CD4-positive, alpha-beta T cell treated with Interleukin-15 for 4 hours (primary cell): ENCODE measurements around the gene PPP4C.
"Not testable (repeated sequence)": the region's sequence is repeated elsewhere in the genome, so short reads cannot be mapped to it uniquely, and the experiment has no call there.

ENCODE experiments used
- DNase-seq: peaks from one replicate; pipeline ENCODE4 v3.0.0-alpha.2; 2020; ENCODE audit warnings: low spot score

Gene PPP4C

DNA sequence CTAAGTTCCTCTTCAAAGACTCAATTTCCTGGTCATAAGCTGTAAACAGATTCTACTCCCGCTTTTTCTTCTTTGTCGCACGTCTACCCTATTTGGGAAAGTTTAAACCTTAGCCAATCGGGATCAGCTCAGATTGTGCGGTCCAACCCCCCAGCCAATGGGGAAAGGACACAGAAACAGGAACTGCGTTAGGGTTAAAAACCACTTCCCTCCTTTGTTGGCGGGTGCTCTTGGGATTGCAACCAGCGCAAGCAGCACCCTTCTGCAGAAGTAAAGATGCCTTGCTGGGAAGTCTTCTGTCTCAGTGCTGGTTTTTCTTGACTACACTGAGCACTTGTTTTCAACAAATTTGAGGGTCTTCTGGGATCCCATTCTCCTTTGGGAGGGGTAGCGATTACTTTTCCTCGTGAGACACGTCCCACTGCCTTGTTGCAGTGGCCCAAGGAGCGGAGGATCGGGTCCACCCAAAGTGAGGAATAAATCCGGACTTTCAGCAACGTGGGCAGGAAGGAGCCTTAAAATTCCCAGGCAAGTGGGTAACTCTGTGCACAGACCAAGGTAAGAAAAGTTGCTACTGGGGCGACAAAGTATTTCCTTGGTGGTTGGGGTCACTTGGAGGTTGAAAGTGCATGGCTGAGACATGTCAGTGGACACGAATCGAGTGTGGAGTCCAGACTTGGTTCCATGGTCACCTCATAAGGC lies 21.2 kb downstream of the PPP4C start:
- DNase-seq: no peak

GRCh38 chr16:30104090-30104489 lies 28.3 kb downstream of the PPP4C start:
- no peak for DNase-seq

GRCh38 chr16:30104492-30104891 lies 28.7 kb downstream of the PPP4C start:
- no peak for DNase-seq

DNA sequence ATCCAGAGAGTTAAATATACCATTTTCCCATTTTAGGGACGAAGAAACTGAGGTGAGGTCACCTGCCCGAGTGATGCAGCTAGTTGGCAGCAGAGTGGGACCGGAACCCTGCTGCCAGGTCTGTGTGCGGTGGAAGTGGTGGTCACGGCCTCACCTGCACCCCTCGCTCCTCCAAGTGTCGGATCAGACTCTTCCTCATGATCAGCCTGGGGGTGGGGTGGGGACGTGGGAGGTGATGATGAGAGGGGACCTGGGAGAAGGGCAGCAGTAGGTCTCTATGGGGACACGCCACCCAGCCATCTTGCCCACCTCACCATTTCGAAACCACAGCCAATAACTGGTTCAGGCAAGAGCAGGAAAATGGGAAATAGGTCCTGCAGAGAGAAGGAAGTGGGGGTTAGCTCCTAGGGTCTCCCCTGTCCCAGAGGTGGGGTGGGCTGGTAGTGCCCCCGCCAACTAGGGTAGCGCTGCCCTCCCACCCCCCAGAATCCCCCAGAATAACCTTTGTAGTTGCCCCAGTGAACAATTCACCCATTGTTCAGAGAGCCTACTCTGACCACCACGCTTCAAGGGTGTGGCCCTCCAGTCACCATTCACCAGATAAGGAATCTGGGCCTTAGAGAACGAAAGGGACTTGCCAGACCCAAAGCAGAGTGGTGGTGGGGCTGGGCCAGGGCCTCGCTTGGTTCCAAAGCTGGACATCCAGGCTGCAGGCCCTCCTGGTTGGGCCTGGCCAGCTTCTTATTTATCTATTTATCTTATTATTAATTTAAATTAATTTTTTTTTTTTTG lies 32.5 kb downstream of the PPP4C start:
- DNase-seq: no peak

- no peak for DNase-seq
Observed at GRCh38 chr16:30110661-30111060, 34.9 kb downstream of the PPP4C start.

DNA sequence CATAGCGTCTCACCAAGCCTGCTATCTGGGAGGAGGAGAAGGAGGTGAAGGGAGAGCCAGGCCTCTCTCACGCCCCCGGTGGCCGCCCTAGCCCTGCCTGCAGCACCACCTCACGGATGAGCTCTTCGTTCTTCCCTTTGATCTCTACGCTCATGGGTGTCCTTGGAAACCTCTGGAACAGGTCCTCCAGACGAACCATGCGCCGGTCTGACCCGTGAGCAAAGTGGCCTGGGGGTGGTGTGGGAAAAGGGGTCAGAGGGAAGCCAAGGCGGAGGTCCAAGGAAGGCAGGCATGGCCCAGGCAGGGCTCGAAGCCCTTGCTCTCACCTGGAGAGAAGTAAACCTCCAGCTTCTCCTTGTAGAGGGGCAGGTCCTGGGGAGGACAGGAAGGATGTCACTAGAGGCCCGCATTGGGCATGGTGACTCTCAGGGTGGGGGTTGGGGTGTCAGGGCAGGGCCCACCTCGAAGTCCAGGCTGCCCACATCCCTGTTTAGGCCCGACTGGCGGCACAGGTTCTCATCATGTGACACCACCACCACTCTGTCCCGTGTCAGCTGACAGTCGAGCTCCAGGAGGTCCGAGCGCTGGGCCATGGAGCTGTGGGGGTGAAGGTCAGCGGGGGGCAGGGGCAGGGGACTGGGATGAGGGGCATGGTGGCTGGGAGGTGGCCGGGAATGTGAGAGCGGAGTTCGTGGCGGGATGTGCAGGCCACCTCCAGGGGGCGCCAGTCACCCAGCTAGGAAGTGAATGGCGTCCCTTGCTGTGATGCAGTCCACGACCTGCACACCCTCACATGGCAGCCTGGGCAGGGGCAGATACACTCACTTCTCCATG lies 36.6 kb downstream of the PPP4C start:
- DNase-seq: peak; percentile 49

GRCh38 chr16:30113031-30113710 lies 37.4 kb downstream of the PPP4C start, which contains the start of gene GDPD3:
Gene GDPD3 (minus strand): TSS chr16:30113537. CDS start chr16:30113478, 59 bp downstream.
- no peak for DNase-seq

- DNase-seq: no peak
Observed at GRCh38 chr16:30113711-30114333, 38.0 kb downstream of the PPP4C start.

DNA sequence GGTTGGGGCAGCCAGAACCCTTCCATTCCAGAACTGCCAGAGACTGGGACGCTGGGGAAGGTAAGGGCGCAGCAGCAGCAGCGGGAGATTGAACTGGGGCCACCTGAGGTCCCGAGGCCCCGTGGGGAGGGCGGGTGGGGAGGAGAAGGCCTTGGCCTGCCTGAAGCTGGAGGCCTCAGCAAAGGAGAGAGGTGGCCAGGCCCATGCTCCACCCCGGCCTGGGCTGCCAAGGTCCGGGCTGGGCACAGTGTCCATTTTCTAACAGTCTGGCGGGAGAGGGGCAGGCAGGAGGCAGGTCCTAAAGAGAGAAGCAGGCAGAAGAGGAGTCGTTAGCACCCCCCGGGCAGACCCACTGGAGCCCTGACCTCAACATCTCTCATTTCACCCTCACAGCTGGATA lies 38.6 kb downstream of the PPP4C start:
- DNase-seq: no peak

DNA sequence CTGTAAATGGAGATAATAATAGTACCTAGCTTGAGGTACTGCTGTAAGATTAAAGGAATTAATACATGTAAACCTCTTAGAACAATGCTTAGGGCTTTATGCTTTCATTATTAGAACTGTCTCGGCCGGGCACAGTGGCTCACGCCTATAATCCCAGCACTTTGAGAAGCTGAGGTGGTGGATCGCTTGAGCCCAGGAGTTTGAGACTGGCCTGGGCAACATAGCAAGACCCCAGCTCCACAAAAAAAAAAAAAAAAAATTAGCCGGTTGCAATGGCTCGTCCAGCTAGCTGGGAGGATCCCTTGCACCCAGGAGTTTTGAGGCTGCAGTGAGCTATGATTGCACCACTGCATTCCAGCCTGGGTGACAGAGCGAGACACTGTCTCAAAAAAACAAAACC lies 39.0 kb downstream of the PPP4C start:
- not testable (repeated sequence) for DNase-seq

DNA sequence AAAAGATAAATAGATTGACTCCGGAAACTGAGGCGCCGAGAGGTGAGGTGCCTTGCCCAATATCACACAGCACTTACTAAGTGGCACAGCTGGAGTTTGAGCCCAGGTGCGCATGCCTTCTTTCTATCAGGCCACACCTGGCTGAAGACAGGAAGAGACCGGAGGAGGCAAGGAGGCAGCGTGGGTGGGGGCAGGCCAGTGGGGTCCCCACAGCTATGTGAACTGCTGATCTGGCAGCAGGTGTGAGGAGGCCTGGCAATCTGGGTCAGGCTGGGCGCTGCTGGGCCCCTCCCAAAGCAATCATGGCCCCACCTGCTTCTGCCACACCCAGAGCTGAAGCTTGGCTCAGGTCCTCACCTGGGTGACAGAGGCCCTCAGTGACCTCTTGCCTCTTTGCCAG lies 39.4 kb downstream of the PPP4C start:
- DNase-seq: peak; percentile 45

GRCh38 chr16:30116291-30117207 lies 40.8 kb downstream of the PPP4C start:
- DNase-seq: no peak

DNA sequence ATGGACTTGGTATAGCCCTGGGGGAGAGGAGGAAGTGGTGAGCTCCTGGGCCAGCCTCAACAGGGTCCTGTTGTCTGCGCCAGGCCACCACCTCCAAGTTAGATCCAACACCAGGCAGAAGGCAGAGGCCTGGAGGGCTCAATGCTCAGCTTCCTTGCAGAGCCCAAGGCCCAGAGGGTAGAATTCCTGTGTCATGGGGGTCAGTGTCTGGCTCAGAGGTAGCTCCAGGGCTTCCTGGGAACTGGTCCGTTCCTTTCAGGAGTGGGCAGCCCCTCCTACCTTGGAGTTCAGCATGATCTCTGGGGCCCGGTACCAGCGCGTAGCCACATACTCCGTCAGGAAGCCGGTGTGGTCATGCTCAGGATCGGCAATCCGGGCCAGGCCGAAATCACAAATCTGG lies 42.0 kb downstream of the PPP4C start:
- DNase-seq: no peak

GRCh38 chr16:30119428-30119827 lies 43.6 kb downstream of the PPP4C start:
- no peak for DNase-seq

GRCh38 chr16:30120340-30121105 lies 44.7 kb downstream of the PPP4C start:
- no peak for DNase-seq

DNA sequence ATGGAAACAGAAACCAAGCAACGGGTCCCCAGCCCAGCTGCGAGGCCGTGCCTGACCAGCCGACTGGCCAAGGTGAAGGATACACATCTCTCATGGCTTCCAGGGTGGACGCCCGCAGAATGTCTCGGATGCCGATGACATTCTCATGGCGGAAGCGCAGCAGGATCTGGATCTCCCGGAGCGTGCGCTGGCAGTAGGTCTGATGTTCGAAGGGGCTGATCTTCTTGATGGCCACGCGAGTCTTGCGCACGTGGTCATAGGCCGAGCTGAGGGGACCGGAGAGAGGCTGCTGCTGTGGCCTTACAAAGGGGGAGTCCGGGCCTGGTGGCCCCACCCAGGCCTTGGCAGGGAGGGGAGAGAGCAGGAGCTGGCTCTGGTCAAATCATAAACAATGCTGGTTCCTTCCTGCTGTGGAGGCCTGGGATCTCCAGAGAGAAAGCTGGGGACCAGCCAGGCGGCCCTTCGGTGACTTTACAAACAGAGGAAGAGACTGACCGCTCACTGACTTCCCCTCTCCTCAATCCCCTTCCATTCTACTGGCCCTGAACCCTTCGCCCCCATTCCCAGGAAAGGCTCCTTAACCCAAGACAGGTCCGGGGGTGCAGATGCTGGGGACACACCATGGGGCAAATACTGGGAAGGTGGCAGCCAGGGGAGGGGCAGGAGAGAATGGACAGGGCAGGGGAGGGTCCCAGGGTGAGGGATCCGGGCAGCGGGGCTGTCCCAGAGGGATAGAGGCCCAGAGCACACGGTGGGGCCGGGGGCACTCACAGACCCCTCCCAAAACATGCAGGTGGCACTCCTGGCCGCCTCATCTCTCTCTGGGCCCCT lies 46.2 kb downstream of the PPP4C start:
- no peak for DNase-seq

- no peak for DNase-seq
Observed at GRCh38 chr16:30122604-30123160, 46.9 kb downstream of the PPP4C start.

- no peak for DNase-seq
Observed at GRCh38 chr16:30124985-30125379, 49.2 kb downstream of the PPP4C start.
